ENCODE data around the gene HLF. TPM values are rescaled to one million over a fixed set of nuclear protein-coding genes. Genes with fewer than 3 reads are reported as not detected.

HLF gene
- total and polyA plus RNA-seq, 2 of the 4 experiments (the other 2 are of a cell fraction): 0.18 TPM; not detected in 1

DNA sequence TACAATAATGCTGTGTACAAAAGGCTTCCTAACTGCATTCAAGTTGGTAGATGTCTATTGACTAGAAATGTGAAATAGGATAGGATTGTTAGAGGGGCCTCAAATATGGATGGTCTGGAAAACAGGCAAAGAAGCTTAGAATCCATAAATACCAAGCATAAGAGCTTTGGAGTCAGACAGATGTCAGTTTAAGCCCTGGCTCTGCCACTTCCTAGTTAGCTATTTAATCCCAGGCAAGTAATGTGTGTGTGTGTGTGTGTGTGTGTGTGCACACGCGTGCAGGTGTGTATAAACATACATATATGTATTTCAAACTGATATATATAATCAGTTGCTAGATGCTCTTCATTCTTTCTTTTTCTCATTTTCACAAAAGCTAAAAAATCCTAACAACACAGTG, 90.2 kb downstream of the HLF start:
- Histone ChIP-seq H2BK15ac (ENCODE audit: low read depth, low read length) (no peak overlapping the region), H3K79me1 (ENCODE audit: low read depth in 1 of 2, low read length in 2 of 2) (no peaks in the 10 kb centered on the region), H3K14ac (replicated peaks; ENCODE audit: low read depth, low read length) (no peak overlapping the region), H3K9me3 (ENCODE audit: control insufficient read depth, insufficient read depth, low read length) (no peaks in the 10 kb centered on the region), H4K8ac (ENCODE audit: low read depth in 2 of 2, low read length in 2 of 2) (no peak overlapping the region), H3K4me2 (ENCODE audit: low read depth, low read length) (no peak overlapping the region), H2BK120ac (ENCODE audit: low read depth, low read length) (no peak overlapping the region), H2BK20ac (ENCODE audit: low read depth, low read length) (no peak overlapping the region), H3K23ac (ENCODE audit: low read depth, low read length) (no peak overlapping the region), H3K4ac (ENCODE audit: low read depth, low read length) (no peak overlapping the region), H2AFZ (replicated peaks; ENCODE audit: low read length, poor library complexity) (no peak overlapping the region), H3K4me1 (ENCODE audit: control insufficient read depth, insufficient read depth, low read length) (no peaks in the 10 kb centered on the region), H2AK5ac (ENCODE audit: low read depth, low read length) (no peak overlapping the region), H4K20me1 (ENCODE audit: insufficient read depth, low read length) (no peaks in the 10 kb centered on the region), H3K4me3 (ENCODE audit: insufficient read depth, low read depth, low read length) (no peak overlapping the region), H2BK5ac (ENCODE audit: low read depth, low read length, poor library complexity, severe bottlenecking) (no peak overlapping the region), H3K18ac (ENCODE audit: low read depth, low read length) (no peak overlapping the region), H3K56ac (ENCODE audit: extremely low read depth, insufficient read depth, low read length) (no peak overlapping the region), H3K9me1 (ENCODE audit: insufficient read depth, low read length) (no peaks in the 10 kb centered on the region), H3K27me3 (ENCODE audit: control insufficient read depth, insufficient read depth, low read length) (peaks cover 4% of the 10 kb centered on the region), H3K27ac (ENCODE audit: insufficient read depth, low read length) (no peak overlapping the region), H2AK9ac (replicated peaks; ENCODE audit: low read depth, low read length, poor library complexity) (no peak overlapping the region), H3K9ac (ENCODE audit: low read depth, low read length) (no peak overlapping the region), H3K36me3 (ENCODE audit: control insufficient read depth, insufficient read depth, low read length) (no peaks in the 10 kb centered on the region), H4K5ac (ENCODE audit: low read depth, low read length) (no peak overlapping the region), H4K91ac (ENCODE audit: insufficient read depth, low read depth, low read length) (no peak overlapping the region)
- no peak for DNase-seq
- in situ Hi-C loops (cut with MboI; ENCODE audit: low sequenced_read_pairs): loop anchor here (5.0 kb wide), 1 partner anchor 157 kb away; the partner anchor contains the start of gene SMIM36
- dilution Hi-C loops (cut with HindIII; ENCODE audit: low sequenced_read_pairs, unreplicated experiment): no loop called here
- no peak for TF ChIP-seq CHD1 (IDR thresholded peaks at IDR 0.05; ENCODE audit: low read depth, low read length)
- WGBS, 2 experiments (ENCODE audit: extremely low coverage in 2 of 2, insufficient read length in 1 of 2): no CpG with 5 or more reads among the region's 2 CpGs
- no TSS peak for BruUV-seq (replicated peaks)
- ATAC-seq (ENCODE audit: low read depth): no peak
- intact Hi-C loops (cut with micrococcal nuclease): loop anchor here (5.0 kb wide), 1 partner anchor 157 kb away; the partner anchor contains the start of gene SMIM36
- ChIA-PET CTCF (interaction anchor here (1.0 to 1.3 kb wide), 2 partner anchors 57 to 158 kb away, joined by 3 read pairs; no protein-coding TSS in a partner anchor), POLR2A (ENCODE audit: unreplicated experiment) (no interaction called here)

Data from IMR-90 (cell line).